HG03571 (cell line): ENCODE data around the gene DDX39B.
"Not testable (repeated sequence)": the region's sequence is repeated elsewhere in the genome, so short reads cannot be mapped to it uniquely, and the experiment has no call there.

Source experiments
- ATAC-seq: cut with Tn5 transposase; IDR thresholded peaks from one replicate; pipeline ENCODE4 v1.9.1; 2021; ENCODE audit not compliant: unreplicated experiment

Gene DDX39B

DNA sequence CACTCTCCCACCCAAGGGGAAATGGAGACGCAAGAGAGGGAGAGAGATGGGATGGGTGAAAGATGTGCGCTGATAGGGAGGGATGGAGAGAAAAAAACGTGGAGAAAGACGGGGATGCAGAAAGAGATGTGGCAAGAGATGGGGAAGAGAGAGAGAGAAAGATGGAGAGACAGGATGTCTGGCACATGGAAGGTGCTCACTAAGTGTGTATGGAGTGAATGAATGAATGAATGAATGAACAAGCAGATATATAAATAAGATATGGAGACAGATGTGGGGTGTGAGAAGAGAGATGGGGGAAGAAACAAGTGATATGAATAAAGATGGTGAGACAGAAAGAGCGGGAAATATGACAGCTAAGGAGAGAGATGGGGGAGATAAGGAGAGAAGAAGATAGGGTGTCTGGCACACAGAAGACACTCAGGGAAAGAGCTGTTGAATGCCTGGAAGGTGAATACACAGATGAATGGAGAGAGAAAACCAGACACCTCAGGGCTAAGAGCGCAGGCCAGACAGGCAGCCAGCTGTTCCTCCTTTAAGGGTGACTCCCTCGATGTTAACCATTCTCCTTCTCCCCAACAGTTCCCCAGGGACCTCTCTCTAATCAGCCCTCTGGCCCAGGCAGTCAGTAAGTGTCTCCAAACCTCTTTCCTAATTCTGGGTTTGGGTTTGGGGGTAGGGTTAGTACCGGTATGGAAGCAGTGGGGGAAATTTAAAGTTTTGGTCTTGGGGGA lies 34.3 kb upstream of the DDX39B start:
- ATAC-seq: no peak

DNA sequence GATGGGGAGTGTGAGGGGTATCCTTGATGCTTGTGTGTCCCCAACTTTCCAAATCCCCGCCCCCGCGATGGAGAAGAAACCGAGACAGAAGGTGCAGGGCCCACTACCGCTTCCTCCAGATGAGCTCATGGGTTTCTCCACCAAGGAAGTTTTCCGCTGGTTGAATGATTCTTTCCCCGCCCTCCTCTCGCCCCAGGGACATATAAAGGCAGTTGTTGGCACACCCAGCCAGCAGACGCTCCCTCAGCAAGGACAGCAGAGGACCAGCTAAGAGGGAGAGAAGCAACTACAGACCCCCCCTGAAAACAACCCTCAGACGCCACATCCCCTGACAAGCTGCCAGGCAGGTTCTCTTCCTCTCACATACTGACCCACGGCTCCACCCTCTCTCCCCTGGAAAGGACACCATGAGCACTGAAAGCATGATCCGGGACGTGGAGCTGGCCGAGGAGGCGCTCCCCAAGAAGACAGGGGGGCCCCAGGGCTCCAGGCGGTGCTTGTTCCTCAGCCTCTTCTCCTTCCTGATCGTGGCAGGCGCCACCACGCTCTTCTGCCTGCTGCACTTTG lies 33.6 kb upstream of the DDX39B start, which contains the start of gene TNF:
TSS of gene TNF (plus strand) at position 231 of the 567 bp plus-strand sequence. CDS start at position 408, 177 bp downstream.
- ATAC-seq: no peak

DNA sequence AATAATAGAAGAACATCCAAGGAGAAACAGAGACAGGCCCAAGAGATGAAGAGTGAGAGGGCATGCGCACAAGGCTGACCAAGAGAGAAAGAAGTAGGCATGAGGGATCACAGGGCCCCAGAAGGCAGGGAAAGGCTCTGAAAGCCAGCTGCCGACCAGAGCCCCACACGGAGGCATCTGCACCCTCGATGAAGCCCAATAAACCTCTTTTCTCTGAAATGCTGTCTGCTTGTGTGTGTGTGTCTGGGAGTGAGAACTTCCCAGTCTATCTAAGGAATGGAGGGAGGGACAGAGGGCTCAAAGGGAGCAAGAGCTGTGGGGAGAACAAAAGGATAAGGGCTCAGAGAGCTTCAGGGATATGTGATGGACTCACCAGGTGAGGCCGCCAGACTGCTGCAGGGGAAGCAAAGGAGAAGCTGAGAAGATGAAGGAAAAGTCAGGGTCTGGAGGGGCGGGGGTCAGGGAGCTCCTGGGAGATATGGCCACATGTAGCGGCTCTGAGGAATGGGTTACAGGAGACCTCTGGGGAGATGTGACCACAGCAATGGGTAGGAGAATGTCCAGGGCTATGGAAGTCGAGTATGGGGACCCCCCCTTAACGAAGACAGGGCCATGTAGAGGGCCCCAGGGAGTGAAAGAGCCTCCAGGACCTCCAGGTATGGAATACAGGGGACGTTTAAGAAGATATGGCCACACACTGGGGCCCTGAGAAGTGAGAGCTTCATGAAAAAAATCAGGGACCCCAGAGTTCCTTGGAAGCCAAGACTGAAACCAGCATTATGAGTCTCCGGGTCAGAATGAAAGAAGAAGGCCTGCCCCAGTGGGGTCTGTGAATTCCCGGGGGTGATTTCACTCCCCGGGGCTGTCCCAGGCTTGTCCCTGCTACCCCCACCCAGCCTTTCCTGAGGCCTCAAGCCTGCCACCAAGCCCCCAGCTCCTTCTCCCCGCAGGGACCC lies 32.6 kb upstream of the DDX39B start:
- ATAC-seq: no peak

DNA sequence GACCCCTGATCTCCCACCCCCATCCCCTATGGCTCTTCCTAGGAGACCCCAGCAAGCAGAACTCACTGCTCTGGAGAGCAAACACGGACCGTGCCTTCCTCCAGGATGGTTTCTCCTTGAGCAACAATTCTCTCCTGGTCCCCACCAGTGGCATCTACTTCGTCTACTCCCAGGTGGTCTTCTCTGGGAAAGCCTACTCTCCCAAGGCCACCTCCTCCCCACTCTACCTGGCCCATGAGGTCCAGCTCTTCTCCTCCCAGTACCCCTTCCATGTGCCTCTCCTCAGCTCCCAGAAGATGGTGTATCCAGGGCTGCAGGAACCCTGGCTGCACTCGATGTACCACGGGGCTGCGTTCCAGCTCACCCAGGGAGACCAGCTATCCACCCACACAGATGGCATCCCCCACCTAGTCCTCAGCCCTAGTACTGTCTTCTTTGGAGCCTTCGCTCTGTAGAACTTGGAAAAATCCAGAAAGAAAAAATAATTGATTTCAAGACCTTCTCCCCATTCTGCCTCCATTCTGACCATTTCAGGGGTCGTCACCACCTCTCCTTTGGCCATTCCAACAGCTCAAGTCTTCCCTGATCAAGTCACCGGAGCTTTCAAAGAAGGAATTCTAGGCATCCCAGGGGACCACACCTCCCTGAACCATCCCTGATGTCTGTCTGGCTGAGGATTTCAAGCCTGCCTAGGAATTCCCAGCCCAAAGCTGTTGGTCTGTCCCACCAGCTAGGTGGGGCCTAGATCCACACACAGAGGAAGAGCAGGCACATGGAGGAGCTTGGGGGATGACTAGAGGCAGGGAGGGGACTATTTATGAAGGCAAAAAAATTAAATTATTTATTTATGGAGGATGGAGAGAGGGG lies 31.7 kb upstream of the DDX39B start:
- ATAC-seq: no peak

DNA sequence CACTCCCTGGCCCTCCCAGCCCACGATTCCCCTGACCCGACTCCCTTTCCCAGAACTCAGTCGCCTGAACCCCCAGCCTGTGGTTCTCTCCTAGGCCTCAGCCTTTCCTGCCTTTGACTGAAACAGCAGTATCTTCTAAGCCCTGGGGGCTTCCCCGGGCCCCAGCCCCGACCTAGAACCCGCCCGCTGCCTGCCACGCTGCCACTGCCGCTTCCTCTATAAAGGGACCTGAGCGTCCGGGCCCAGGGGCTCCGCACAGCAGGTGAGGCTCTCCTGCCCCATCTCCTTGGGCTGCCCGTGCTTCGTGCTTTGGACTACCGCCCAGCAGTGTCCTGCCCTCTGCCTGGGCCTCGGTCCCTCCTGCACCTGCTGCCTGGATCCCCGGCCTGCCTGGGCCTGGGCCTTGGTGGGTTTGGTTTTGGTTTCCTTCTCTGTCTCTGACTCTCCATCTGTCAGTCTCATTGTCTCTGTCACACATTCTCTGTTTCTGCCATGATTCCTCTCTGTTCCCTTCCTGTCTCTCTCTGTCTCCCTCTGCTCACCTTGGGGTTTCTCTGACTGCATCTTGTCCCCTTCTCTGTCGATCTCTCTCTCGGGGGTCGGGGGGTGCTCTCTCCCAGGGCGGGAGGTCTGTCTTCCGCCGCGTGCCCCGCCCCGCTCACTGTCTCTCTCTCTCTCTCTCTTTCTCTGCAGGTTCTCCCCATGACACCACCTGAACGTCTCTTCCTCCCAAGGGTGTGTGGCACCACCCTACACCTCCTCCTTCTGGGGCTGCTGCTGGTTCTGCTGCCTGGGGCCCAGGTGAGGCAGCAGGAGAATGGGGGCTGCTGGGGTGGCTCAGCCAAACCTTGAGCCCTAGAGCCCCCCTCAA lies 30.5 kb upstream of the DDX39B start, which contains the start of gene LTA:
TSS of gene LTA (plus strand) at position 249 of the 871 bp plus-strand sequence. CDS start at position 703, 454 bp downstream.
- ATAC-seq: no peak

DNA sequence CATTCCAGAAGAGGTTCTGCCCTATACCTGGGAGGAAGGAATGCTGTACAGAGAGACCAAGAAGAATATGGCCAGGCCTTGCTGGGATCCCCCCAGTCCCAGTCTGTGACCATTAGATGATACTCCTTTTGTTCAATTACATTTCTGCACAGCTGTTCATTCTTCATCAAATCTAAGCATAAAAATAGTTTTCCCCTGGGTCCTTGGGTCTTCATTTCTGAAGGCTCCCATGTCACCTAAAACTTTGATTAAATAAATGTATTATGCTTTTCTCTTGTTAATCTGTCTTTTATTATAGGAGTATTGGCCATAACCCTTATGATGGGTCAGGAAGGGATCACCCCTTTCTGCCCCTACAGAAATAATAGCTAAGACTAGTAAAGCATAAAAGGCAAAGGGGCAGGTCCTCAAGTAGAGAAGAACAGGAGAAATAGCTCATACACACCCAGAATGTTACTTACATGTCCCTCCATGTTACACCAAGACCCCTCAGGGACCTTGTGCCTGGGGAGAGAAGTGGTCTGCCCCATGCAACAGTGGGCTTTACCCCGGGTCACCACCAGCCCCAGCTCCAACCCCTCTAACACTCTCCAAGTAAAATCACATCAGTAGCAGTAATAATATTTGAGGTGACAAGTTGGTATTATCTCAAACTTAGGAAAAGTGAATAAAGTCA lies 28.2 kb upstream of the DDX39B start:
- ATAC-seq: no peak

DNA sequence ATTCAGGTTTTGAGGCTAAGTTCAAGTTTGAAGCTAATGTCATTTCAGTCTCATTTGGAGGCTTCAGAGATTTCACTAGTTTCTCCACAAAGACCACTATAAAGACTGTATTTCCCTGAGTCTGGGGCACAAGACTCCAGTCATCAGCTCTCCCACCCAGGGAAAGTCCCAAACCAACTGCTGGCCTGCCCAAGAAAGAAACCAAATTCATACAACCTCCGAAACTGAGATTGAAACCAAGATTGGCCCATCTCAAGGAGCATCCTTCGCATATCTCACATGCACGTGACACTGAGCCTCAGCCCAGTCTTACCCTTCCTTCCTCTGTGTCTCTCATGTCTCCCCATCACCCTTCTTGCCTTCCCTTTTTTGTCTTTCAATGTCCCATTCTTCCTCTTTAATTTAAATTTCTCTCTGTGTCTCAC lies 26.7 kb upstream of the DDX39B start:
- ATAC-seq: peak; percentile 63

DNA sequence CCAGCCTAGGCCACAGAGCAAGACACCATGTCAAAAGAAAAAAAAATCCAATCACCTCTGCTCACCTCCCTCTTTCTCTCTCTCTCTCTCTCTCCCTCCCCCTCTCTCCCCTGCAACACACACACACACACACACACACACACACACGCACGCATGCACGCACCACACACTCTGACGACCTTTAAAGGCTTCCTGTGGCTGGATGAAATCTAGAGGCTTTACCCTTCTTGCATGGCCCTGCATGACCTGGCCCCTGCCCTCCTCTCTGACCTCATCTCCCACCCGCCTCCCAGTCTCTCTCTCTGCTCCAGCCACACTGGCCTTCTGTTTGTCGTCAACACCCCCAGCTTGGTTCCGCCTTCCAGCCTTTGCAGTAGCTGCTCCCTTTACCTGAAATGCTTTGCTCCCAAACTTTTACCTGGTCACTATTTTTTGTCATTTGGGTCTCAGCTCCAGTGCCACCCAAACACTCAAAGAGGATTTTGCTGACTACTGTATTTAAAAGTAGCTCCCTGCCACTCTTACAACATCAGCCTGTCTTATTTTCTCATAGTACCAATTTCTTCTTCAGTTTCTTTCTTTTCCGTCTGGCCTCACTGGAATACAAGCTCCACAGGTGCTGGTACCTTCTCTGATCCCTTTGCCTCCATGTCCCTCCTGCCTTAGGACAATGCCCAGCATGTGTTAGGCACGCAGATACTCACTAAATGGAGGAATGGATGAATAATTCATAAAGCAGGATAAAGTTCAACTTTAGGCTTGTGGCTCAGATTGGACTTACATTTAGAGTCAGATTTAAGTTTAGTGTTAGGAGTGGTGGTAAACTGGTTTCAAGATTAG lies 25.9 kb upstream of the DDX39B start:
- no peak for ATAC-seq

DNA sequence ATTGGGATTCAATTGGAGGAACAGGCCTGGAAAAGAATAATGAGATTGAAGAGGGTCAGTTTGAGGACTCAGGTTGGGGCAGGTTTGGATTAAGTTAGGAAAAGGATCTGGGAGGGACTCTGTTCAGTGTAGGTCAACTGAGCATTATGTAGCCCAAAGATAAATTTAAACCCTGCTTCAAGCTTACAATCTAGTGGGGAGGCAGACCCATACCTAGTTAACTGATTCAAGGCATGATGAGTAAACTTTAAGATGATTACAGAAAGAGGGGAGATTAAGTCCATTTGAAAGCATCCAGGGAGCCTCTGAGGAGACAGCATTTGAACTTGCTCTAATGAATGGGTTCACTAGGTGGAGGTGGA lies 18.9 kb upstream of the DDX39B start:
- ATAC-seq: no peak

DNA sequence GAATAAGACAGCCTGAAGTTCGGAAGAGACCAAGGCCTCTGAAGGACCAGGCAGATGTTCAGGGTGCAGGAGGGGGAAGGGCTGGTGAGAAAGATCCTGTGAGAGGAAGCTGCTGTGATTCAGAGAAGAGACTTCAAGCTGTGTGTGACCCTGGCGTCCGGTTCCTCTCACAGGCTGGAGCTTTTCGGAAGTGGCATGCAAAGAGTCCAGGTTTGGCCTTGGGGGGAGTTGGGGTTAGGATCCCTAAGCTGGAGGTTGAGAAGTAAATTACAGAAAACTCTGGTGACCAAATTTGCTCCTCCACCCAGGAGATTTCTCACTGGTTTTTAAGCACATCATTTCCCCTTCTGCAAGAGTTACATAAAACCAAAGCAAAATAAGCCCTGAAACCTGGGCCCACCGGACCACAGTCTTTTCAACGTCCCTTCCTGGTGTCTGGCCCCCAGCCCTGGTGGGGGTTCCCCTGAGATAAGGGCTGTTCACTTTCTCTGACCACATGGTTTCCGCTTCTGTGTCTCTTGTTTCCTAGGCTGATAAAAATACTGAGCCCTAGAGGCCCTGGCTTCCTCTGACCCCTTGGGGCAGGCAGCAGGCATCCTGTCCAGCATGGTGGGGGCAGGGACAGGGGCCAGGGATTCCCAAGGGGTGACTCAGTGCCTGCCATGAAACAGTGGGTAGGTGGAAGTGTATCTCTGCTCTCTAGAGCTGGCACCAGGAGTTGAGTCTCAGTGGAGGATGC lies 18.3 kb upstream of the DDX39B start:
- peak; percentile 47 for ATAC-seq

DNA sequence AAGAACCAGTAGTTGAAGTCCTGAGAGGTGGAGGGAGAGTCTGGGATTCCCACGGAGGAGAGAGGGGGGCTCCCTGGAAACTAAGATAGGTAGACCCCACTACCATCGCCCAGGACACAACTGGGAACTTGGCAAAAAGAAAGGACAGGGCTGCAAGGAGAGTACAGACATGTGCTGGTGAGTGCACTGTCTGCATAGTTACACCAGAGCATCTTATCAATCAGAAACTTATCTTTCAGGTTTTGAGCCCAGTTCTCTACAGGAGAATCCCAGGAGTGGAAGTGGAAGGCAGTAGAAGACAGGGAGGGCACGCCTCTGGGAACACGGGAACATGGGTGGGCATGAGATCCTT lies 17.8 kb upstream of the DDX39B start:
- peak; percentile 1 for ATAC-seq

DNA sequence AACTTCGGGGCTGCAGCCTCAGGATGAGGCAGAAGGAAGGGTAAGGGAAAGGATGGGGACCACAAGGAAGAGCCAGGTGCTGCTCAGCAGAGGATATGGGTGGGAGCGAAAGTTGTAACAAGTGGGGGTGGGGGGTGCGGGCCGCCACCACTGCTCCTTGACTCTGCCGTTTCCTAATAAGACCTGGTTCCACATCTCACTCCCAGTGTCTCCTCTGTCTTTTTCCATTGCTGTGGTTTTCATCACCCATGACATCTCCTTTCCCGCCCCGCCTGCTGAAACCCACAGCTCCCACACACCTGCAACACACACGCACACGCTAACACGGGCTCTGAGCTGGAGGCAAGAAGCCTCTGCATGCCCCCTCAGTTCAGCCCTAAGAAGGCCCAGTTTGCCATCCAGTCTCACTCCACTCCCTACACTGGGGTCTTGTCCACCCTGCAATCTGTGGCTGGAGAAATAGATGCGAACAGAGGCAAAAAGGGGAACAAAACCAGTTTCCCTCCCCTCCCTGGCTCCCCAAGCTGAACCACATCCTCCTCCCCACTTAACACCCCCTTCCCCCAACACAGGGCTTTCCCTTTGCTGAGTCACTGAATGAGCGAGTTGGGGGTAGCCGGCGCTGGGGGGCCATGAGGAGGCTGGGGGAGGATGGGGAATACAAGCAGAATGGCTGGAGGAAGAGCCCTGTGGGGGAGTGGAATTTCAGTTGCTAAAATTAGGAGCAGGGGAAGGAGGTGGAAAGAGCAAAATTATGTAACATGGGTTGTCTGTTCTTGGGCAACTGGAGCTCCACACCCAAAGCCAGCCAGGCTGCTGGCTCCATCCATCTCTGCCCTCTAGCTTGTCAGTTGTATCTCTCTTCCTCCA lies 17.1 kb upstream of the DDX39B start:
- ATAC-seq: no peak

DNA sequence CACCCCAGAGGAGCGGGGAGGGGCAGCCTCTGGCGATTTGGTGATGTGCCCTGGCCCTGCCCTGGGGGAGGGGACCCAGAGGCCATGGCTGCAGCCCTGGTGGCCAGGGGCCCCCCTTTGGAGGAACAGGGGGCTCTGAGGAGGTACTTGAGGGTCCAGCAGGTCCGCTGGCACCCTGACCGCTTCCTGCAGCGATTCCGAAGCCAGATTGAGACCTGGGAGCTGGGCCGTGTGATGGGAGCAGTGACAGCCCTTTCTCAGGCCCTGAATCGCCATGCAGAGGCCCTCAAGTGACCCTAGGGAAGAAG lies 16.5 kb upstream of the DDX39B start:
- ATAC-seq: no peak

DNA sequence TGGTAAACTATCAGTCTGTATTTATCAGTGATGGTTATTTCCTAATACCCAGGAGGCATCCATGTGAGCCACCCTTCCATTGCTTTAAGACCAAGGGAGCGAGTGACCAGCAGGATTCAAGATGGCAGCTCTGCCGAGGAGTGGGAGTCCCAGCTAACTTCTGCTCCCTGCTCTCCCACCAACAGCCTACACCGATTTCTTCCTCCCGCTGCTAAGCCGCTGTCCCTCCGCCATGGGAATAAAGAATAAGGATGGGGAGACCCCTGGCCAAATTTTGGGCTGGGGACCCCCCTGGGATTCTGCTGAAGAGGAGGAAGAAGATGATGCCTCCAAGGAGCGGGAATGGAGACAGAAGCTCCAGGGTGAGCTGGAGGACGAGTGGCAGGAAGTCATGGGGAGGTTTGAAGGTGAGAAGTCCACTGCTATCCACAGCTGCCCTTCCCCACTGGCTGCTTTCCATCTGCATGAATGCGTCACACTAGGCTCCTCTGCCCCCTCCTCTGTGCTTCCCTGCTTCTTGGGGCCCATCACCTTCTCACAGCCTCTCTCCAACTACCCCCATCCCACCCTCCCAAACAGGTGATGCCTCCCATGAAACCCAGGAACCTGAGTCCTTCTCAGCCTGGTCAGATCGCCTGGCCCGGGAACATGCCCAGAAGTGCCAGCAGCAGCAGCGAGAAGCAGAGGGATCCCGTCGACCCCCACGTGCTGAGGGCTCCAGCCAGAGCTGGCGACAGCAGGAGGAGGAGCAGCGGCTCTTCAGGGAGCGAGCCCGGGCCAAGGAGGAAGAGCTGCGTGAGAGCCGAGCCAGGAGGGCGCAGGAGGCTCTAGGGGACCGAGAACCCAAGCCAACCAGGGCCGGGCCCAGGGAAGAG lies 15.9 kb upstream of the DDX39B start:
- no peak for ATAC-seq

DNA sequence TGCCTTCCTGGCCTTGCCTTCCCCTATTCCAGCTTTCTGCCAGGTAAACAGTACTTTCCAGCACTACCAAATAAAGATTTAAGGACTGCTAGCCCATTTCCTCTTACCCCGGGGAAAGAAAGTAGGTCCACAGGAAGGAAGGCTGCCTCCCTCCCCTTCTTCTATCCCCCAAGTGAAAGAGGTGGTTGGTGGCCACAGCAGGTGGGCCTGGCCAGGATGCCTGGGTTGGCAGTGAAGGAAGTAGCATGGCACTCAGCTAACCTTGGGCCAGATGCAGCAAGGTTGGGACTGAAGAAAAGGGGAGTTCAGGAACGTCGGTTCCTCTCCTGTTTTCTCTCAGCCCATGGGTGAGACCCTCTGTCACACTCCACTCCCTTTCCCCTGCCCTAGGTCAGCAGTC lies 14.5 kb upstream of the DDX39B start:
- no peak for ATAC-seq

DNA sequence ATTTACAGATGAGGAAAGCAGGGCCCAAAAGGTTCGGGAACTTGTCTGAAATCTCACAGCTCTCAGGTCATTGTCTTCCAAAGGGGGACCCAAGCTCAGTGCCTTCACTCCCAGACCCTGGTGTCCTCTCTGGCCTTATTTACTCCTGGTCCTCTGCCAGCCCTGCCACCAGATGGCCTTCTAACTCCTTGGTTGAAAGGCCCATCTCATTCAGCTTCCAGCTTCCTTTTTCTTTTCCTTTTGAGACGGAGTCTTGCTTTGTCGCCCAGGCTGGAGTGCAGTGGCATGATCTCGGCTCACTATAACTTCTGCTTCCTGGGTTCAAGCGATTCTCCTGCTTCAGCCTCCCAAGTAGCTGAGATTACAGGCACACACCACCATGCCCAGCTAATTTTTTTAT lies 9.6 kb upstream of the DDX39B start:
- ATAC-seq: not testable (repeated sequence)
